Measurements from ENCODE around the gene PRKN.

DNA sequence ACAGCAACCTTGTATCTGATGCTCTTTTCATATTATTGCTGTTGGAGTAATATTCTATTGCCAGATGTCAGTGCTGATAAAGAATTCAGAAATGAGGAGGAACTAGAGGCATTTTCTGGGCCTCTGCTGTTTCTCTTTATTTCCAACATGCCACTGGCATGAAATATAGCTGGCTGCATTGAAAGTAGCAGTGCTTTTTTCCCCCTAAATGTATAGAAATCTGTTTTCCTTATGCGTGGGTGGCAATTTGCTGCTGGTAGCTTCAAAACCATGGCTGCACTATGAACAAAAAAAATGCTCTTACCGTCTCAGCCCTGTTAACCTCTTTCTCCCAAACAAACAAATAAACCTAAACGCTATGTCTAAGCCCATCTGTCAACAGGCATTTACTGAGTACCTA lies 1011.4 kb downstream of the PRKN start:
- TF ChIP-seq, protein P1, sequence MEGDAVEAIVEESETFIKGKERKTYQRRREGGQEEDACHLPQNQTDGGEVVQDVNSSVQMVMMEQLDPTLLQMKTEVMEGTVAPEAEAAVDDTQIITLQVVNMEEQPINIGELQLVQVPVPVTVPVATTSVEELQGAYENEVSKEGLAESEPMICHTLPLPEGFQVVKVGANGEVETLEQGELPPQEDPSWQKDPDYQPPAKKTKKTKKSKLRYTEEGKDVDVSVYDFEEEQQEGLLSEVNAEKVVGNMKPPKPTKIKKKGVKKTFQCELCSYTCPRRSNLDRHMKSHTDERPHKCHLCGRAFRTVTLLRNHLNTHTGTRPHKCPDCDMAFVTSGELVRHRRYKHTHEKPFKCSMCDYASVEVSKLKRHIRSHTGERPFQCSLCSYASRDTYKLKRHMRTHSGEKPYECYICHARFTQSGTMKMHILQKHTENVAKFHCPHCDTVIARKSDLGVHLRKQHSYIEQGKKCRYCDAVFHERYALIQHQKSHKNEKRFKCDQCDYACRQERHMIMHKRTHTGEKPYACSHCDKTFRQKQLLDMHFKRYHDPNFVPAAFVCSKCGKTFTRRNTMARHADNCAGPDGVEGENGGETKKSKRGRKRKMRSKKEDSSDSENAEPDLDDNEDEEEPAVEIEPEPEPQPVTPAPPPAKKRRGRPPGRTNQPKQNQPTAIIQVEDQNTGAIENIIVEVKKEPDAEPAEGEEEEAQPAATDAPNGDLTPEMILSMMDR (IDR thresholded peaks at IDR 0.05) = no peak
- no peak for TF ChIP-seq POLR2A (IDR thresholded peaks at IDR 0.05)

All from tibial nerve (tissue), 3 donors.